HG02759 (cell line): ENCODE measurements around the gene ATXN7.

ENCODE experiments used
- ATAC-seq: cut with Tn5 transposase; IDR thresholded peaks from one replicate; pipeline ENCODE4 v1.9.1; 2021; ENCODE audit warnings: mild to moderate bottlenecking, moderate library complexity; ENCODE audit not compliant: unreplicated experiment

Gene ATXN7, protein sequence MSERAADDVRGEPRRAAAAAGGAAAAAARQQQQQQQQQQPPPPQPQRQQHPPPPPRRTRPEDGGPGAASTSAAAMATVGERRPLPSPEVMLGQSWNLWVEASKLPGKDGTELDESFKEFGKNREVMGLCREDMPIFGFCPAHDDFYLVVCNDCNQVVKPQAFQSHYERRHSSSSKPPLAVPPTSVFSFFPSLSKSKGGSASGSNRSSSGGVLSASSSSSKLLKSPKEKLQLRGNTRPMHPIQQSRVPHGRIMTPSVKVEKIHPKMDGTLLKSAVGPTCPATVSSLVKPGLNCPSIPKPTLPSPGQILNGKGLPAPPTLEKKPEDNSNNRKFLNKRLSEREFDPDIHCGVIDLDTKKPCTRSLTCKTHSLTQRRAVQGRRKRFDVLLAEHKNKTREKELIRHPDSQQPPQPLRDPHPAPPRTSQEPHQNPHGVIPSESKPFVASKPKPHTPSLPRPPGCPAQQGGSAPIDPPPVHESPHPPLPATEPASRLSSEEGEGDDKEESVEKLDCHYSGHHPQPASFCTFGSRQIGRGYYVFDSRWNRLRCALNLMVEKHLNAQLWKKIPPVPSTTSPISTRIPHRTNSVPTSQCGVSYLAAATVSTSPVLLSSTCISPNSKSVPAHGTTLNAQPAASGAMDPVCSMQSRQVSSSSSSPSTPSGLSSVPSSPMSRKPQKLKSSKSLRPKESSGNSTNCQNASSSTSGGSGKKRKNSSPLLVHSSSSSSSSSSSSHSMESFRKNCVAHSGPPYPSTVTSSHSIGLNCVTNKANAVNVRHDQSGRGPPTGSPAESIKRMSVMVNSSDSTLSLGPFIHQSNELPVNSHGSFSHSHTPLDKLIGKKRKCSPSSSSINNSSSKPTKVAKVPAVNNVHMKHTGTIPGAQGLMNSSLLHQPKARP

DNA sequence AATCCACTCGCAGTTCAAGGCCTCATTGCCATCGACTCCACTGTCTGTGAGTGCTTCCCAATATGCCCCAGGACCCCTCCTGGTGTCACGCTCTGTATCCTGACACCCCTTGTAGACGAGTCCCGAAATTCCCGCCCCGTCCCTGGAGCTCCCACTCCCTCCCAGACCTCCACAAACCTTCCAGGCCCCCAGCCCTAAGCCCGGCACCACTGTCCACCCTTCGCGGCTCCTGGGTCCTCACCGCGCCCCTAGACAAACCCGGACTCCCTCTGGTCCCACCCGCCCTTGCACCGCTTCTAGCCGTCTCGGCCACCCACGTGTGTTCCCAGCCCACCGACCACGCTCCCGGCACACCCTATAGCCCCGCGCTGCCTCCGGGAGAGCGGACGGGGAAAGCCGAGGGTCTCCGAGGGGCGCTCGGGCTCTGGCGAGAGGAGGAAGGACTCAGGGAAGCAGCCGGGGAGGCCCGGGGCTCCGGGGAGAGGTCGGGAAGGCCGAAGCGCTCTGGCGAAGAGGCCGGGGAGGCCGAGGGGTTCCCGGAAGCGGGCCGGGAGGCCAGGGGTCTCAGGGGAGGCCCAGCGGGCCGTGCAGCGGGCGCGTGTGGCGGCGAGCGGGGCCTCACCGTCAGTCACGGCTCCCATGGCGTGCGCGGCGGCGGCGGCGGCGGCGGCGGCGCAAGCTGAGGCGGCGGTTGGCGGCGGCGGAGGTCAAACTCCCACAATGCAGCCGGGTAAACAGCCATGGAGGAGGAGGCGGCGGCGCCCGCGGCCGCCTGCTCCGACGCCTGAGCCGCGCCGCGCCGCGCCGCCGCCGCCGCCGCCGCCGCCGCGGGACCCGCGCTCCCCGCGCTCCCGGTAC lies at the start of gene ATXN7, which contains the start of gene THOC7:
Gene ATXN7 (plus strand): TSS at position 718 of the 858 bp plus-strand sequence. CDS start 48,732 bp downstream, outside the sequence.
Gene THOC7 (minus strand): TSS at position 656 of the 858 bp plus-strand sequence. CDS start 15 bp downstream, at position 641.
- peak; percentile 74 for ATAC-seq

DNA sequence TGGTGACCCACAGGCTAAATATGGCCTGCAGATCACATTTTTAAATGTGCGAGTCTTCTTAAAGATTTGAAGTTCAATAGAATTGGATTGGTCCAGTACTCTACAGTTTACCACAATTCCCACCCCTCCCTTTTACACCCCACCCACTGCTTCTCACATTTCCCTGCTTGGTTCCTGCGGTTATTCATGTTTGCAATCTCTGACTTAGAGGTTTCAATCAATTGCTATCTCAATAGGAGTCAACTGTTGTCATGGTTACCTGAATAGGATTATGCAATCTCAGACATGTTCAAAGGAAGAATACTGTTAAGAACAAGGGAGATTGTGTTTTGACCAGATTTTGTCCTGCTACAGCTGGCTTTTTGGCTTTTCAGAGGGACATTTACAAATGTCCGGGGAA lies 49.4 kb upstream of the ATXN7 start:
- no peak for ATAC-seq

DNA sequence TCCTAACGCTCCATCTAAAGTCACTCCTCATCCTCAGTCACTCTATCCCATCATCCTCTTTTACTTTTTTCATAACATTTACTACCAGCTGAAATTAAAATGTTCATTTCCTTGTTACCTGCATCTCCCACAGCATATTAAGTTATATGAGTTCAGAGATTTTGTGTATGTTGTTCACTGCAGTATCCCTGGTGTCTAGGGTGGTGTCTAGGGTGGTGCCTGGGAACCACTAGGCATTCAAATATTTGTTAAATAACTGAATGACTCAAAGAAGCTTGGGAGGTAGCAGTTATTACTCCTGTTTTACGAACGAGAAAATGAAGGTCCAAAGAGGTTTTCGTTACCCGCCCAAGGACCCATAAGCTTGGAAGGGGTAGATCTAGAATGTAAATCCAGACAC lies 46.4 kb upstream of the ATXN7 start:
- ATAC-seq = no peak

DNA sequence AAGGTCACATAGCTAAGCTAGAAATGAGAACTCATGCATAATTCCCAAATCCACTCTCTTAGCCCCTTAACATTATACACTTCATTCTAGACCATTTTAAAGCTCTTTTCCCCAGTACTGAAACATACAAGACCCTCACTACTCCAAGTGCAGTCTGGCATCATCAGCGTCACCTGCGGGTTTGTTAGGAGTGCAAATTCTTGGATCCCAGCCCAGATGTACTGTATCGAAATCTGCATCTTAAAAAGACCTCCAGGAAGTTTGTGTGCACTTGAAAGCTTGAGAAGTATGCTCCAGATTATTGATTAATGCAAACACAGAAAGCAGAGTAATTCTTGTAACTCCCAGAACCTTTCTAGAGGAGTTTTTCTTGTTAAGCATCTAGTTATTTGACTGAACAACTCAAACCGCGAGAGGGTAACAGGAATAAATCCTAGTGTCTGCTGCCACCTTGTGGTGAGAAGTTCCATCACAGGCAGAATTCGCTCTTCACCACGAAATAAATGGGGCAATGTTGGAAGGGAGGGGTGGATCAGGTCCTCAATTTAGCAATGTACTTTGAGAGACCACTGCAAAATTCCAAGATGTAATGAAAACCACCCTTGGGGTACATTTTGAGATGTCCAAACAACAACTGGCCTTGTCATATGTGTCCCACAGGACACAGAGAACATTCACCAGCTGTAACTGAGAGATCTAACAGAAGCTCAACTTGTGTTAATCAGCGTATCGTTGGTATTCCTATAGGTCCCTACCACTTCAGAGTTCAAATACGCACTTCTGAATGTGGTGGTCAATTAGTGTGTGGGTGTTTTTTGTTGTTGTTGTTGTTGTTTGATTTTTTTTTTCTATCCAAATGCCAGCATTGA lies 45.2 kb upstream of the ATXN7 start:
- peak; percentile 83 for ATAC-seq

DNA sequence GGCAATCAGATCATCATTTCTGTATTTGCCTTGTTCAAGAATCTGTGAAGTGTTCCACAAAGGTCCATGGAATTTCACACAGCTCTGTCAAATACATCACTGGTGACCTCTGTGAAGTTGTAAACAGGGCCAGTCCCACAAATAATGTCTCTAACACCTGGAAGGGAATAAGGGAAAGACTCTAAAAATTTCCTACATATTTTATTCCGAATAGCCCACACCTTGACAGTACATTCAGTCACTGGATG lies 44.6 kb upstream of the ATXN7 start, which contains the start of gene C3orf49:
Gene C3orf49 (plus strand): TSS at position 149 of the 248 bp plus-strand sequence. CDS start 173 bp downstream, outside the sequence.
- no peak for ATAC-seq

DNA sequence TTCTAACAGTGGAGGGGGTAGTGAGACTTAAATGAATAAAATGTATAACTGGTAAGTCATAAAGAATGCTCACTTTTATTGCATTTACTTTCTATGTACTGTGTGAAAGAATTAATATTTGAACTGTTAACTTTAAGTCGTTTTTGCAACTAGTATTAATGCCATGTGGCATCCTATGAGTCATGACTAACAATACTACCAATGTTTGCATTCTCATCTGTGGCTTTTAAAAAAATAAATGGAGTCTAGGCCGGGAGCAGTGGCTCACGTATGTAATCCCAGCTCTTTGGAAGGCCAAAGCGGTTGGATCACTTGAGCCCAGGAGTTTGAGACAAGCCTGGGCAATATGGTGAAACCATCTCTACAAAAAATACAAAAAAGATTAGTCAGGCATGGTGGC lies 39.4 kb upstream of the ATXN7 start:
- ATAC-seq = no peak

DNA sequence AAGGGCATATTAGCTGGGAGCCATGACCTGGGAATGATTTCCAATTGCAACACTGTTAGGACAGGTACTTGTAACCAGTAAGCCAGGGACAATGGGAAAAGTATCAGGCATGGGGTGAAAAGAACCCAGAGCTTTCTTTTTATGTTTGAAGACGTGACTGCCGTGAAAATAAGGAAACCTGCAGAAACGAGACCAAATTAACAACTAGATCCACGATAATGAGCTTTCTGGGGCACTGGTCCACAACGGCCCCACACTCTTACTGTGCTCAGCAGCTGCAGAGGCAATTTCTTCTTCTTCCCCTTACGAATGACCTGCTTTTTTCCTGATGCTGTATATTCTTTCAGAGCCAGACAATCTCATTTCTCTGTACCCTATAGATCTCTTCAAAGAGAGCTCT lies 33.1 kb upstream of the ATXN7 start:
- ATAC-seq = no peak

DNA sequence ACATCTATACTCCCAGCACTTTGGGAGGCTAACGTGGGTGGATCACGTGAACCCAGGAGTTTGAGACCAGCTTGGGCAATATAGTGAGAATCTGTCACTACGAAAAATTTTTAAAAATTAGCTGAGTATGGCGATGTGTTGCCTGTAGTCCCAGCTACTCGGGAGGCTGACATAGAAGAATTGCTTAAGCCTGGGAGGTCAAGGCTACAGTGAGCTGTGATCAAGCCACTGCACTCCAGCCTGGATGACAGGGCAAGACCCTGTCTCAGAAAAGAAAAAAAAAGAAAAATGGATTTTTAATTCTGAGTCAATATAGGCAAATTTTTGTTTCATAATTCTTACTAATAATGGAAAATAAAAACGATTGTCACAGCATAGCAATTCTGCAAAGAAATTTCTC lies 31.3 kb upstream of the ATXN7 start:
- ATAC-seq = no peak

DNA sequence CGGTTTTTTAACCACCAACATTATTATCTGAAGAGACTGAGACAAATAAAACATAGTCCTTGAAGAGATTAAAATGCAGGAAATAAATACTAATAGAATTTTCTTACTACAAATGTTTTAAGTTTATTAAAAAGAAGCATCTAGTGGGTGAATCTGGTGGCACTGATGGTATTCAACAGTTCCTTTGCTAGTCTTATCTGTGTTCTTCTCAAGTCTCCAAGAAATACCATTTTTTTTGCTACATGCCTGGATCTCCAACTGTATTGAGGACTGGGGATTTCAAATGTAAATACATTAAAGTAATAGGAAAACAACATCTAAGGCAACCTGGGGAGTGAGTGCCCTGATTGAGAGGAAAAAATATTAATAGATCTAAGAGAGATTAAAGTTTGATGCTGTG lies 22.0 kb upstream of the ATXN7 start:
- no peak for ATAC-seq

DNA sequence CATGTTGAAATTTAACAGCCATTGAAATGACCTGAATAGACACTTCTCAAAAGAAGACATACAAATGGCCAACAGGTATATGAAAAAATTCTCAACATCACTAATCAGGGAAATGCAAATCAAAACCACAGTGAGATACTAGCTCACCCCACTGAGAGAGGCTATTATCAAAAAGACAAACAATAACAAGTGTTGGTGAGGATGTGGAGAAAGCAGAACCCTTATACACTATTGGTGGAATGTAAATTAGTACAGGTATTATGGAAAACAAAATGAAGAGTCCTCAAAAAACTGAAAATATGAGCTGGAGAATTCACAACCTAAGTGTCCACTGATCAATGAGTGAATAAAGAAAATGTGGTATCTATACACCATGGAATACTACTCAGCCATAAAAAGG lies 21.5 kb upstream of the ATXN7 start:
- ATAC-seq = no peak

DNA sequence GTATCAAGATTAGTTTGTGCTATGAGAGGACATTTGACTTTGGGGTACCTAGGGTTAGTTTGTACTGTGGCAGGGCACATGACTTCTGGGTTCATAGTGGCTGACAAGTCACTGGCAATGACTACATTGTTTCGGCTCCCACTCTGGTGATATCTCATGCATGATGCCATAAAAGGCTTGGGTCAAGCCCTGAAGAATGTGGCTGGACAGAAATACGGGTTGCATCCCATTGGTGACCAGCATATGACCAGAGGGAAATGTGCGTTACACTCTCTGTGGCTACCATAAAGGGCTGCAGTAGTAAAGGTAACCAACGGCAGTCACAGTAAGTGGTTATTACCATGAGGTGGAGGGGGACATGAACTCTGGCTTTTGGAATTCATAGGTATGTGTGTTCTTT lies 18.5 kb upstream of the ATXN7 start:
- no peak for ATAC-seq

DNA sequence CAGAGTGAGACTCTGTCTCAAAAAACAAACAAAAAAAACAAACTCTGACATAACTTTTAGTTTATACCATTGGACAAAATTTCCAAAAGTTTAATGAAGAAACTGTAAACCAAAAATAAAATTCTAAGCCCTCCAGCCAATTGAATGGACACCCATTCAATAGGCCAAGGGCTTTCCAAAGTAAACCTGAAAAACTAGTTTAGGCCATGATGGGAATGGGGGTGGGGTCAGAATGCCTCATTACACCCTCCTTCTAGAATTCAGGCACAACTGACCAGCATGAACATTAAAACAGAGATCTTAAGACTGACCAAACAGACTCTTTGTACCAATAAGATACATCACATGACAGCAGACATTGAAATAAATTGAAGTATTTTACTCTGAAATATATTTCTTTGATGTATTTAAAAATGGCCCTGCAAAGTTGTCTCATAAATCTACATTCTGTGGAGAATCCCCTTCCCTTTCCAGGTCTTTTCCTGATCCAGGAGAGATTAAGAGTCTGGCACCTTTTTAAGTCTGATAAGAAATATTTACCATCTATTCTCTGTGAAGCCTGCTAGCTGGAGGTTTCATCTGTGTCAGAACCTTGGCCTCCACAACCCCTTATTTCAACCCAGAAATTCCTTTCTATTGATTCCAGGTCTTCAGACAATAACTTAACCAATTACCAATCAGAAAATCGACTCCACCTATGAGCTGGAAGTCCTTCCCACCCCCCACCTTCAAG lies 15.8 kb upstream of the ATXN7 start:
- ATAC-seq = no peak

DNA sequence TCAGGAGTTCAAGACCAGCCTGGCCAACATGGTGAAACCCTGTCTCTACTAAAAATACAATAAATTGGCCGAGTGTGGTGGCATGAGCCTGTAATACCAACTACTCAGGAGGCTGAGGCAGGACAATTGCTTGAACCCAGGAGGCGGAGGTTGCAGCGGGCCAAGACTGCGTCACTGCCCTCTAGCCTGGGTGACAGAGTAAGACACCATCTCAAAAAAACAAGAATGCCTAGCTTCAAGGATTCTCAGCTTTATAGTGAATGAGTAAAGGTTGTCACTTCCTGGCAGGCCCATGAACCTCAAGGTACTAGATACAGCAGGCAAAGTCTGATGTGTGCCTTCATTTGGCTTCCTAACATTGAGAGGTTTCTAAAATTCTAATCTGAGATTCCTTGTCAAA lies 14.5 kb upstream of the ATXN7 start:
- no peak for ATAC-seq

DNA sequence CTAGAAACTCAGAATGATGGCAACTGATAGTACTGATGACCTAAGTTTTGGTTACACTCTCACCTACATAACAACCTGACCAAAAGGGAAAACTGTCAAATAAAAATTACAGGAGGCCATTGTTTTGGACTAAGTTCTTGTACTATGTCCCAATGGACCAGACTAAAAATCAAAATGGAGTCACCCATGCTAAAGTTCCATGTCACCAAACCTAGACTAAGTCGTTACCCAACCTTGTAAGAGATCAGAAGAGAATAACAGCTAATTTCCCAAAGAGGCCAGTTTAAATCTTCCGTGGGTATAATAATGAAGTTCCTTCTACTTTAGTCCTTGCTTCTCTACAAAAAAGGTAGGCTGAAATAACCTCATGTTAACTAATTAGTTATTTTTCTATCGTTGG lies 12.4 kb upstream of the ATXN7 start:
- ATAC-seq = no peak

DNA sequence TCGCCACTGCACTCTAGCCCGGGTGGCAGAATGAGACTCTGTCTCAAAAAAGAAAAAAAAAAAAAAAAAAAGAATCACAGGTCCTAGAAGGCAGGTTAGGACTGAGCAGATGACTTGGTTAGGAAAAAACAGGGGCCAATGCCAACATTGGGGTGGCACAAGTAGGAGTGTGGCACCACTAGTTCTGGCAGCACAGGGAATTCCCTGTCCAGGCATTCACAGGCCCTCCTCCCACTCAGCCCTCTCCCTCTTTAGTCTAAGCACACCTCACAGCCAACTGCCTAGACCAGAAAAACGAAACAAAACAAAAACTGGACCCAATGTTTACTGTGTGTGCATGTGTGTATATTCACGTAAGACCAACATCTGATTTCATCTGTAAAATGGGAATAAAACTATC lies 10.6 kb upstream of the ATXN7 start:
- ATAC-seq = no peak

DNA sequence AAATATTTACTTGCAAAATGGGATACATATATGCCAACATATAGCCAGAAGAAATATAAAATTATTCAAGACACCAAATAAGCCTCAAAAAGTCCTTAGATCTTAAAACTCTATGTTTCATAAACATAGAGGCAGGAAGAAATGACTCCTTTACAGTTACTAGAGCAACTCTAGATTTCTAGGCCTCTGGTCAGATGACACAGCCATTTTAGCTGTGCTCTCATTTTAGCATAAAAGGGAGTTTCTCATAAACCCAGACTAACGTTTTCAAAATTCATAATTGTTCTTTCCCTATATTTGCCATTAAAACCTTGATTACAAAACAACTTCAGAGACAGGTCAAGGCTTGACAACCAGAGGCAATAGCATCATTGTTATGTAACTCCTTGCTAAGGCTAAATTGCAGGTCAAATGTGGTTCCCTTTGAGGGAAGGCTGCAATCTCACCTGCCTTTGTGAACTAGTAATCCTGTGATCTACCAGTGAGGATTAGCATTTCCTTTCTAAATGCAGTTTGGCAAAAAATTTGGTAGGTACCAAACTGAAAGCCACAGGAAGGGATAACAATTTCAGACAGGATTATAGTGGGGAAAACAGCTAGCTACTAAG lies 8.2 kb upstream of the ATXN7 start:
- no peak for ATAC-seq

DNA sequence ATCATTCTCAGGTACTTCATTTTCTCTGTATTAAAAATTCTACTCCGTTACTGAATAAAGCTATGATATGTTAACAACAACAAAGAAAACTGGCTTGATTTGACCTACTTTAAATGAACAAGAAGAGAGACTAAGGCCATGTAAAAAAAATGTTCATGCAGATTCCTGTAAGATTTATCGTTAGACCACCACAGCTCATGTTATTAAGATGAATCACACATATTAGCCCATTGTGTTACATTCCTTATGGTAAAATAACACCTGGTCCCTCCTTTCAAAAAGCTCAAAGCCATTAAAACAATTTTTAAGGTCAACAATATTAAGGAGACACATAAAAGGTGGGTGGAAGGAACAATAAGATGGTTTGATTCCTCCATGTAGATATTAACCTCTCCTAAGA lies 6.4 kb upstream of the ATXN7 start:
- no peak for ATAC-seq

DNA sequence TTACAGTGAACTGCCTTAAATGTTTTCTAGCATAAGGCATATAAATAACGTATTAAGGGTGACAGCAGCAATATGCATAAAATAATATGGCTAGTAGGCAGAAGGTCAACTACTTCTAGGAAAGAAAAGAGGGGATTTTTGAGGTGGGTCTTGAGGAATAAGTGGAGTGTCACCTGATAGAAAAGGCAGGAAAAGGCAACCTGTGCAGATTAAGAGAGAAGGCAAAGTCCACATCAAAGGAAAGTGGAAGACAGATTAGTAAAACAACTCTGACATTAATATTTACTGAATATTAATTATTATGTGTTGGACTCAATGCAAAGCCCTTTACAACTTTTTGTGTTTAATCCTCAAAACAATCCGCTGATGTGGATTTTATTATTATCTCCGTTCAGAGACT lies 2.9 kb upstream of the ATXN7 start:
- no peak for ATAC-seq

DNA sequence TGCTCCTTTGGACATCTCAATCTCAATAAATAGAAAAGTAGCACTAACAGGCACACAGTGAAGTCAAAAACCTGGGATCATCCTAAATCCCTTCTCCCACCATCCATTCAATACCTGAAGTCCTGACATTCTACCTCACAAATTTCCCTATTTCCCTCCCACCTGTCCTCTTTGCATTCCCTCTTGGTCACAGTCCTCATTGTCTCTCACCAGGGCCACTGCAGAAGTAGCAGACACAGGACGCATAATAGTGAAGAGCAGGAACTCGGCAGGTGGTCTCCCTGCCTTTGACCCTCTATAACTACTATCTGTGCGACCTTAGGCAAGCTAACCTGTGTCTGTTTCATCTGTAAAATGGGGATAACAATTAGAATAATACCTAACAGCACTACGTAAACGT lies 2.4 kb upstream of the ATXN7 start:
- no peak for ATAC-seq
